Endothelial cell of umbilical vein (primary cell): ENCODE measurements around the gene SNCAIP. TPM values are rescaled to one million over a fixed set of nuclear protein-coding genes. Genes with fewer than 3 reads are reported as not detected.

Experiments used
- BruUV-seq: library from RNA; stranded (reverse); fragments of 400-500 nt; replicated peaks from 2 replicates; lab custom pipeline; 2021; lab: Mats Ljungman, UMichigan
- CTCF ChIA-PET: fragments of 300-600, 350-600 bp; sonication (Branson Sonifier 250); formaldehyde crosslinking; loops from one replicate; lab custom pipeline; 2021; ENCODE audit warnings: antibody characterized with exemption, inconsistent platforms; lab: Charles Lee
- POLR2A ChIA-PET: fragments of 300-600, 350-600 bp; sonication (Branson Sonifier 250); formaldehyde crosslinking; loops from one replicate; lab custom pipeline; 2021; ENCODE audit warnings: antibody characterized with exemption, inconsistent platforms; lab: Charles Lee
- DNase-seq: peaks from one replicate; pipeline ENCODE4 v3.0.0-alpha.2; 2011; ENCODE audit warnings: low read depth, low spot score
- FAIRE-seq: peaks from 2 replicates; lab custom pipeline; 2011; peaks lifted over from hg19 to GRCh38; lab: Jason Lieb, UNC
- H2AFZ ChIP-seq: 2 replicates; pipeline ENCODE4 v1.6.0; 2012; ENCODE audit warnings: low read depth, low read length, control low read depth, inconsistent platforms
- H3K27ac ChIP-seq: 2 replicates; pipeline ENCODE4 v1.5.1; 2011; ENCODE audit warnings: low read depth, mild to moderate bottlenecking, control low read depth, low read length, moderate library complexity; ENCODE audit not compliant: insufficient read depth
- H3K27me3 ChIP-seq, 2 experiments: 2 replicates each; pipeline versions ENCODE4 v1.6.0 to v1.6.1; 2011; ENCODE audit warnings: low read length in 2 of 2, mixed read lengths in 1 of 2; ENCODE audit not compliant: control insufficient read depth in 2 of 2, insufficient read depth in 2 of 2
- H3K36me3 ChIP-seq, 2 experiments: 2 replicates in 1 of 2; 3 replicates in 1 of 2; pipeline ENCODE4 v1.5.1; 2011; ENCODE audit warnings: low read length in 2 of 2, mild to moderate bottlenecking in 1 of 2, moderate library complexity in 1 of 2; ENCODE audit not compliant: control insufficient read depth in 2 of 2, insufficient read depth in 2 of 2; ENCODE audit errors: extremely low read depth in 1 of 2
- H3K4me1 ChIP-seq: 3 replicates; pipeline ENCODE4 v1.5.1; 2011; ENCODE audit warnings: mild to moderate bottlenecking, low read length; ENCODE audit not compliant: control insufficient read depth, insufficient read depth; ENCODE audit errors: extremely low read depth
- H3K4me2 ChIP-seq: 2 replicates; pipeline ENCODE4 v1.6.1; 2011; ENCODE audit warnings: low read length, control low read depth, mixed read lengths; ENCODE audit not compliant: insufficient read depth
- H3K4me3 ChIP-seq, 3 experiments: fragments of 200-600 bp in 1 of 3; sonication (generic), shearing (Covaris generic) in 1 of 3; replicated peaks in 1 of 3; 2 replicates each; pipeline ENCODE4 v1.5.1; 2011 to 2016; ENCODE audit warnings: control low read depth in 3 of 3, low read length in 3 of 3, mild to moderate bottlenecking in 2 of 3, inconsistent platforms in 1 of 3, low read depth in 1 of 3, moderate library complexity in 1 of 3; ENCODE audit not compliant: insufficient read depth in 1 of 3
- H3K79me2 ChIP-seq: 2 replicates; pipeline ENCODE4 v1.6.0; 2012; ENCODE audit warnings: low read length, inconsistent platforms; ENCODE audit not compliant: control insufficient read depth, insufficient read depth
- H3K9ac ChIP-seq: replicated peaks from 2 replicates; pipeline ENCODE3; 2011; ENCODE audit warnings: low read length, control low read depth; ENCODE audit not compliant: insufficient read depth; ENCODE audit errors: extremely low read depth
- H3K9me1 ChIP-seq: replicated peaks from 3 replicates; pipeline ENCODE4 v1.6.0; 2011; ENCODE audit warnings: mild to moderate bottlenecking, low read length; ENCODE audit not compliant: control insufficient read depth, insufficient read depth; ENCODE audit errors: extremely low read depth
- H3K9me3 ChIP-seq: replicated peaks from 2 replicates; pipeline ENCODE4 v1.5.1; 2012; ENCODE audit warnings: low read length, inconsistent platforms; ENCODE audit not compliant: control insufficient read depth, insufficient read depth
- H4K20me1 ChIP-seq: replicated peaks from 2 replicates; pipeline ENCODE3; 2011; ENCODE audit warnings: mild to moderate bottlenecking, low read length; ENCODE audit not compliant: control insufficient read depth, insufficient read depth; ENCODE audit errors: extremely low read depth
- EZH2 ChIP-seq: IDR thresholded peaks from 2 replicates; pipeline ENCODE4 v1.6.1; 2012; ENCODE audit warnings: borderline replicate concordance, low read depth, mild to moderate bottlenecking, moderate library complexity, low read length, inconsistent platforms; ENCODE audit not compliant: severe bottlenecking
- FOS ChIP-seq: IDR thresholded peaks from 2 replicates; pipeline ENCODE4 v1.6.1; 2011; ENCODE audit warnings: mild to moderate bottlenecking, low read length, moderate library complexity, borderline replicate concordance; ENCODE audit not compliant: insufficient read depth
- GATA2 ChIP-seq: IDR thresholded peaks from 2 replicates; pipeline ENCODE4 v1.7.0; 2011; ENCODE audit warnings: low read depth, mild to moderate bottlenecking, moderate library complexity, mixed read lengths, low read length; ENCODE audit not compliant: insufficient read length, insufficient read depth
- JUN ChIP-seq: IDR thresholded peaks from 2 replicates; pipeline ENCODE4 v1.6.1; 2011; ENCODE audit warnings: borderline replicate concordance, low read depth; ENCODE audit not compliant: insufficient read length, insufficient read depth
- MYC ChIP-seq: IDR thresholded peaks from one replicate; pipeline ENCODE4 v1.6.1; 2011; ENCODE audit warnings: mild to moderate bottlenecking, low read depth, low read length
- POLR2A ChIP-seq: IDR thresholded peaks from 2 replicates; pipeline ENCODE4 v1.6.1; 2012; ENCODE audit warnings: low read depth, mild to moderate bottlenecking, control low read depth, low read length
- POLR2AphosphoS5 ChIP-seq: IDR thresholded peaks from 2 replicates; pipeline ENCODE4 v1.6.1; 2012; ENCODE audit warnings: low read depth, mild to moderate bottlenecking, control low read depth, low read length, moderate library complexity; ENCODE audit not compliant: insufficient read depth
- dilution Hi-C: fragments of 300-500 bp; cut with MboI; formaldehyde crosslinking; loops from one replicate; pipeline ENCODE4 v1.15.0; 2019; ENCODE audit warnings: low sequenced_read_pairs; ENCODE audit not compliant: extremely low pct_ligation_motif_present
- intact Hi-C: fragments of 100-400 bp; cut with micrococcal nuclease; formaldehyde crosslinking; loops from one replicate; pipeline ENCODE4 v1.10.0; 2022
- polyA plus RNA-seq, 4 experiments: library from polyadenylated mRNA; depleted of rRNA in 3 of 4; stranded (reverse) in 3 of 4; unstranded in 1 of 4; fragments of >200 nt; gene quantifications; 2 replicates each; pipeline versions ENCODE4 v1.2.1 to v1.2.3, GENCODE V29; 2011 to 2012; ENCODE audit warnings: missing spikeins in 1 of 4
- total RNA-seq: library from RNA; stranded (reverse); gene quantifications from 2 replicates; pipeline ENCODE4 v1.2.3, GENCODE V29; 2021
- TF ChIP-seq, protein P1 (sequence below), 2 donors: IDR thresholded peaks; 1 replicate in 1 of 2; 2 replicates in 1 of 2; pipeline ENCODE4 v1.5.1; 2011; ENCODE audit warnings: low read length in 2 of 2, mild to moderate bottlenecking in 2 of 2, moderate library complexity in 2 of 2, control low read depth in 1 of 2, inconsistent platforms in 1 of 2, low read depth in 1 of 2; ENCODE audit not compliant: insufficient read depth in 1 of 2; ENCODE audit errors: extremely low read depth in 1 of 2
- TF ChIP-seq, protein P2 (sequence below): IDR thresholded peaks from 2 replicates; pipeline ENCODE4 v1.6.1; 2011; ENCODE audit not compliant: insufficient read depth, insufficient read length

The SNCAIP gene
- total and polyA plus RNA-seq, 2 donors (not counting 3 experiments of a cell fraction or from before 2014, with no cell fraction given), result 13.1 to 42.0 TPM

DNA sequence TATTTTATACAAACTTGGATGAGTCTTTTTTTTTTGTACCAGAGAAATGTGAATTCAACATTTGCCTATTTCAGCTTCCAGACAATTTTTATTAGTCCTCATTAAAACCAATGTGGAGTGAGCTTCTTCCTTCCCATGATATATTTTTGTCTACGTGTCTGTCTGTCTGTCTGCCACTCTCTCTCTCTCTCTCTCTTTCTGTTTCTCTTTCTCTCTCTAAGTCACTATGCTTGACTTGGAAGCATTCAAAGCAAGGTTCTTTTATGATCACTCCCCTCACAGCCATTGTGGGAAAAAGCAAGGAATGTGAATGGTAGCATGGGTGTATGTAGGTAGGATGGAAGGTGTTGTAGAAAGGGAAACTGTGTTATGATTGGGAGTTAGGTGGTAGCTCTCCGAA, 80.2 kb downstream of the SNCAIP start:
- POLR2A ChIA-PET, result no interaction called here
- Histone ChIP-seq H3K79me2 (no peaks in the 10 kb centered on the region), H3K4me2 (no peak overlapping the region), H2AFZ (no peak overlapping the region), H3K4me3 (no peak overlapping the region), H3K27me3 (no peaks in the 10 kb centered on the region), H3K9me3 (no peaks in the 10 kb centered on the region), H3K4me1 (no peaks in the 10 kb centered on the region), H3K9me1 (no peaks in the 10 kb centered on the region), H4K20me1 (no peaks in the 10 kb centered on the region), H3K9ac (no peak overlapping the region), H3K27ac (no peak overlapping the region), H3K36me3 (no peaks in the 10 kb centered on the region)
- TF ChIP-seq GATA2 (no peak), EZH2 (no peak), POLR2A (no peak), JUN (no peak), MYC (no peak), POLR2AphosphoS5 (no peak), FOS (no peak)
- TF ChIP-seq, protein P1, sequence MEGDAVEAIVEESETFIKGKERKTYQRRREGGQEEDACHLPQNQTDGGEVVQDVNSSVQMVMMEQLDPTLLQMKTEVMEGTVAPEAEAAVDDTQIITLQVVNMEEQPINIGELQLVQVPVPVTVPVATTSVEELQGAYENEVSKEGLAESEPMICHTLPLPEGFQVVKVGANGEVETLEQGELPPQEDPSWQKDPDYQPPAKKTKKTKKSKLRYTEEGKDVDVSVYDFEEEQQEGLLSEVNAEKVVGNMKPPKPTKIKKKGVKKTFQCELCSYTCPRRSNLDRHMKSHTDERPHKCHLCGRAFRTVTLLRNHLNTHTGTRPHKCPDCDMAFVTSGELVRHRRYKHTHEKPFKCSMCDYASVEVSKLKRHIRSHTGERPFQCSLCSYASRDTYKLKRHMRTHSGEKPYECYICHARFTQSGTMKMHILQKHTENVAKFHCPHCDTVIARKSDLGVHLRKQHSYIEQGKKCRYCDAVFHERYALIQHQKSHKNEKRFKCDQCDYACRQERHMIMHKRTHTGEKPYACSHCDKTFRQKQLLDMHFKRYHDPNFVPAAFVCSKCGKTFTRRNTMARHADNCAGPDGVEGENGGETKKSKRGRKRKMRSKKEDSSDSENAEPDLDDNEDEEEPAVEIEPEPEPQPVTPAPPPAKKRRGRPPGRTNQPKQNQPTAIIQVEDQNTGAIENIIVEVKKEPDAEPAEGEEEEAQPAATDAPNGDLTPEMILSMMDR (IDR thresholded peaks at IDR 0.05; ENCODE audit: extremely low read depth in 1 of 2, insufficient read depth in 1 of 2, low read depth in 1 of 2, low read length in 2 of 2), result no peak
- TF ChIP-seq, protein P2, sequence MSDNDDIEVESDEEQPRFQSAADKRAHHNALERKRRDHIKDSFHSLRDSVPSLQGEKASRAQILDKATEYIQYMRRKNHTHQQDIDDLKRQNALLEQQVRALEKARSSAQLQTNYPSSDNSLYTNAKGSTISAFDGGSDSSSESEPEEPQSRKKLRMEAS, result no peak
- FAIRE-seq (no peak), DNase-seq (no peak)
- BruUV-seq, result no TSS peak
- dilution Hi-C loops, result no loop called here
- intact Hi-C loops, result no loop called here
- CTCF ChIA-PET, result interaction anchor here (1.5 kb wide), 1 partner anchor 197 kb away, joined by 4 read pairs; no protein-coding TSS in a partner anchor
